Uterus (tissue), 2 donors: ENCODE data around the gene CTDSP2.

Experiments used
- CTCF ChIP-seq, 4 experiments: fragments of 200-600 bp in 2 of 4; fragments of 450-650 bp in 2 of 4; sonication (generic) in 2 of 4; IDR thresholded peaks; one replicate each; pipeline ENCODE4 v1.5.1; 2016 to 2019; ENCODE audit warnings: antibody characterized with exemption in 4 of 4, mild to moderate bottlenecking in 2 of 4, moderate library complexity in 1 of 4
- POLR2A ChIP-seq, 2 donors: fragments of 450-650 bp; IDR thresholded peaks; one replicate each; pipeline ENCODE4 v1.6.1; 2016; ENCODE audit warnings: antibody characterized with exemption in 2 of 2, mild to moderate bottlenecking in 1 of 2, moderate library complexity in 1 of 2

GRCh38 chr12:57852200-57852599 is 5.7 kb upstream of the CTDSP2 start:
- no peak for TF ChIP-seq CTCF (IDR thresholded peaks at IDR 0.05)
- no peak for TF ChIP-seq POLR2A (IDR thresholded peaks at IDR 0.05)
